Naive thymus-derived CD8-positive, alpha-beta T cell (primary cell): ENCODE data around the gene LDLRAD4. TPM values are rescaled to one million over a fixed set of nuclear protein-coding genes. Genes with fewer than 3 reads are reported as not detected.

Source experiments
- ATAC-seq, 2 donors: fragments of 150-1000 bp; cut with Tn5 transposase in 1 of 2; sonication (Bioruptor Pico), chemical (Tn5 transposase) in 1 of 2; 1 replicate in 1 of 2; 2 replicates in 1 of 2; pipeline ENCODE4 v1.10.0; 2021; ENCODE audit warnings: mild to moderate bottlenecking in 2 of 2, moderate library complexity in 2 of 2
- POLR2A ChIA-PET: fragments of 350-600 bp; sonication (Branson Sonifier 250); formaldehyde crosslinking; loops from one replicate; lab custom pipeline; 2021; ENCODE audit warnings: antibody characterized with exemption; lab: Charles Lee
- DNase-seq, 10 donors: peaks; one replicate each; pipeline versions ENCODE4 v3.0.0 to v3.0.0-alpha.2; 2020 to 2022
- H3K27ac Mint-ChIP-seq, 10 donors: one replicate each; pipeline ENCODE4 v1.8.0; 2020 to 2022; ENCODE audit warnings: mild to moderate bottlenecking in 10 of 10, mixed read lengths in 10 of 10, moderate library complexity in 4 of 10, inconsistent platforms in 1 of 10
- H3K27me3 Mint-ChIP-seq, 5 donors: one replicate each; pipeline ENCODE4 v1.8.0; 2021 to 2022; ENCODE audit warnings: mixed read lengths in 5 of 5
- H3K36me3 Mint-ChIP-seq, 3 donors: one replicate each; pipeline ENCODE4 v1.8.0; 2020 to 2022; ENCODE audit warnings: mixed read lengths in 3 of 3, mild to moderate bottlenecking in 2 of 3, inconsistent platforms in 1 of 3
- H3K4me1 Mint-ChIP-seq, 4 donors: one replicate each; pipeline ENCODE4 v1.8.0; 2021 to 2022; ENCODE audit warnings: mixed read lengths in 4 of 4
- H3K4me3 Mint-ChIP-seq, 10 donors: one replicate each; pipeline ENCODE4 v1.8.0; 2020 to 2022; ENCODE audit warnings: mild to moderate bottlenecking in 10 of 10, mixed read lengths in 10 of 10, moderate library complexity in 6 of 10, inconsistent platforms in 1 of 10
- H3K9me3 Mint-ChIP-seq, 9 donors: one replicate each; pipeline ENCODE4 v1.8.0; 2020 to 2022; ENCODE audit warnings: mixed read lengths in 9 of 9, mild to moderate bottlenecking in 3 of 9, inconsistent platforms in 1 of 9, moderate library complexity in 1 of 9
- polyA plus RNA-seq, 3 donors: library from polyadenylated mRNA; unstranded; fragments of 300-500 nt; fragmentation: Illumina TruSeq; gene quantifications; one replicate each; pipeline ENCODE4 v1.2.3, GENCODE V29; 2021
- total RNA-seq, 8 experiments: library from RNA in 2 of 8; stranded (reverse) in 2 of 8; gene quantifications; one replicate each; pipeline ENCODE4 v1.2.3 and lab custom pipeline; 2021 to 2026

Gene LDLRAD4
- total and polyA plus RNA-seq, 5 experiments from 2014 or later = 11.4 to 56.8 (median 17.6) TPM

DNA sequence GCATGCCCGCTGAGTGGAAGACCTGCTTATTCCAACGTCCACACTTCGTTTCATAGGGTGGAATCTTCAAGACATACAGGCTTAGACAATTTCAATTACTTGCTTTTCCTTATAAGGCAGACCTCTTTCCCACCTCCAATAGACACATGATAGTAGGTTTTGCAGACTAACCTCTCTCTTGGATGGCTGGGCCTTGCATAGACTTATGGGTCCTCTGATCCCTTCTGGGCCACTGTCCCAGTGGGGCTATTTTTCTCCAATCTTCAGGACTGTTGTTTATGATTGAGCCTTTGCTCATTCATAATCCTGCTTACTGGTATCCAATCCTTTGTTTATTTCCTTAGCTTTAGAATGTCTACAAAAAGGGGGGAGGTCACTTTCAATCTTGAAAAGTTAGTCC lies 368.9 kb downstream of the LDLRAD4 start:
- ATAC-seq (no peak), DNase-seq (no peak)
- Mint-ChIP-seq H3K27me3 (no peaks in the 10 kb centered on the region), H3K27ac (peak overlapping the region in 4 of 10 donors; percentile 11 to 40 (median 32)), H3K36me3 (peaks cover 0 to 11% (median 10%) of the 10 kb centered on the region in 3 donors), H3K9me3 (no peaks in the 10 kb centered on the region), H3K4me3 (no peak overlapping the region), H3K4me1 (peaks cover 32 to 71% (median 50%) of the 10 kb centered on the region in 4 donors)
- POLR2A ChIA-PET = interaction anchor here (0.5 kb wide), 1 partner anchor 22 kb away, joined by 8 read pairs; no protein-coding TSS in a partner anchor

DNA sequence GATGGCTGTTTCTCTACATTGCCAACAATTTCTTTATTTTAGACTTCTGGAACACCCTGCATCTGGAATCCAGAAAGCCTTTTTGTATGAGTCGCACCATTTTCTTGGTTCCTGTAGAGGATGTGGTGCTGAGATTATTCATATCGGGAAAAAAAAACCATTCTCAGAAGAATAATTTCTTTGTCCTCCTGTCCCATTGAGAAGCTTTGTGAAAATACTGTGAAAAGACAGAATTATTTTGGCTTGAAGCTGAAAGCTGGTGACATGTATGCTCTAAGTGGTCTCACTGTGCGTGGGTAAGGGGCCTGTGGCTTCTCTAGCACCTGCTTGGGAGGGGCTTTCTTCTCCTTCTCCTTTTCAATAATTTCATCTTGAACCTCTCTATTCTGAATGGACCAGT lies 369.4 kb downstream of the LDLRAD4 start:
- no peaks in the 10 kb centered on the region for H3K9me3 Mint-ChIP-seq
- peaks cover 32 to 71% (median 51%) of the 10 kb centered on the region in 4 donors for H3K4me1 Mint-ChIP-seq
- ATAC-seq = no peak
- no peak overlapping the region for H3K4me3 Mint-ChIP-seq
- H3K27ac Mint-ChIP-seq = peak overlapping the region in 5 of 10 donors; percentile 9 to 70 (median 22)
- DNase-seq = no peak
- peaks cover 0 to 11% (median 10%) of the 10 kb centered on the region in 3 donors for H3K36me3 Mint-ChIP-seq
- POLR2A ChIA-PET = no interaction called here
- H3K27me3 Mint-ChIP-seq = no peaks in the 10 kb centered on the region

DNA sequence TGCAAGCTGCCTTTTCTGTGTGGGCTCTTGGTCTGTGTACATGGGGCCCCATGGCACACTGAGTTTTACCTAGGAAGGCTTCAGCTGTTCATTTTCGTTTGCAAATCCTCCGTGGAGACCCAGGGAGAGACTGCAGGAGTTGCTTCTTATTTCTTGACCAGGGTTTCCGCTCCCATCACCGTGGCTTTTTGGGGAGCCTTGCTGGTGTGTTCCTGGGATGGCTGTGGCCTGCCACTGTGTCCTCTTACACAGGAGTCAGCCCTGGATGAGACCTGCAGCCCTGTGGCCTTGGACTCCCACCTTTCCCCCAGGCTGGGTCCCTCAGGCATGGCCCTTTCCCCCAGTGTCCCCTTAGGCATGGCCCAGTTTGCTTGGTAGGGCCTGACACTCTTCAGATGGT lies 370.8 kb downstream of the LDLRAD4 start:
- peaks cover 0 to 2% (median 0%) of the 10 kb centered on the region in 9 donors for H3K9me3 Mint-ChIP-seq
- H3K4me1 Mint-ChIP-seq = peaks cover 30 to 67% (median 57%) of the 10 kb centered on the region in 4 donors
- DNase-seq = no peak
- POLR2A ChIA-PET = no interaction called here
- peak overlapping the region in 1 of 10 donors; percentile 51 for H3K4me3 Mint-ChIP-seq
- no peaks in the 10 kb centered on the region for H3K27me3 Mint-ChIP-seq
- peak overlapping the region in 8 of 10 donors; percentile 4 to 83 (median 52) for H3K27ac Mint-ChIP-seq
- peaks cover 0 to 10% (median 8%) of the 10 kb centered on the region in 3 donors for H3K36me3 Mint-ChIP-seq
- ATAC-seq = no peak

DNA sequence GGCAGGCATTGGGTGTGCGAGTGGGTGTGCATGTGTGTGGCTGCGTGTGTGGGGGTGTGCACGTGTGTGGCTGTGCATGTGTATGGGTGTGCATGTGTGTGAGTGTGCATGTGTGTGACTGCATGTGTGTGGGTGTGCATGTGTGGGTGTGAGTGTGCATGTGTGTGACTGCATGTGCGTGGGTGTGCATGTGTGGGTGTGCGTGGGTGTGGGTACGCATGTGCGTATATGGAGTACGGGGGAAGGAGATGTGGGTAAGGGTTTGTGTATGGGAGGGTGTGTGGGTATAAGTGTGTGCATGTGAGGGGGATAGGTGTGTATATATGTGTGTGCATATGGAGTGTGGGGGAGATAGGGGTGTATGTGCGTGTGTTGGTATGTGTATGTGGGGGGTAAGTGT lies 371.4 kb downstream of the LDLRAD4 start:
- DNase-seq (no peak), ATAC-seq (no peak)
- Mint-ChIP-seq H3K27ac (peak overlapping the region in 6 of 10 donors; percentile 16 to 83 (median 52)), H3K4me1 (peaks cover 27 to 63% (median 55%) of the 10 kb centered on the region in 4 donors), H3K36me3 (peaks cover 1 to 10% (median 3%) of the 10 kb centered on the region in 3 donors), H3K4me3 (no peak overlapping the region), H3K27me3 (no peaks in the 10 kb centered on the region), H3K9me3 (peaks cover 0 to 6% (median 1%) of the 10 kb centered on the region in 9 donors)
- POLR2A ChIA-PET = no interaction called here

DNA sequence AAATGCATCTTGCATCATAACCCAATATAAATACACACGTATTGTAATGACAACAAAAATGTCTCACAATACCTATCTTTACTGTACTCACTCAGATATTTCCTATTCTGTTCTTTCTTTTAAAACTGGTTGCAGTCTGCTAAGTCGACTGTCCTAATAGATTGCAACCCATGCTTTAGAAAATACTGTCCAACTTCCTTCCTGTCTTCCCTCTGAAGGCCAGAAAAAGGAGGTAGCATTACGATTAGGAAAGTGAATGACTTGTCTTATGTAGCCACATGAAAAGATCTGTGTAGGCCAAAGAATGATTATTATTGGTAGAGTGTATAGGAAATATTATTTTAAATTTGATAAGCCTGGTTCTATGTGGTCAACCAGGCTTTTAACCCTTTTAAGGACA lies 373.7 kb downstream of the LDLRAD4 start:
- H3K36me3 Mint-ChIP-seq = peaks cover 4 to 32% (median 23%) of the 10 kb centered on the region in 3 donors
- no peak overlapping the region for H3K4me3 Mint-ChIP-seq
- H3K27ac Mint-ChIP-seq = peak overlapping the region in 3 of 10 donors; percentile 35 to 74 (median 52)
- peaks cover 7 to 29% (median 23%) of the 10 kb centered on the region in 9 donors for H3K9me3 Mint-ChIP-seq
- H3K4me1 Mint-ChIP-seq = peaks cover 22 to 55% (median 45%) of the 10 kb centered on the region in 4 donors
- ATAC-seq (no peak), DNase-seq (no peak)
- POLR2A ChIA-PET = no interaction called here
- H3K27me3 Mint-ChIP-seq = no peaks in the 10 kb centered on the region

DNA sequence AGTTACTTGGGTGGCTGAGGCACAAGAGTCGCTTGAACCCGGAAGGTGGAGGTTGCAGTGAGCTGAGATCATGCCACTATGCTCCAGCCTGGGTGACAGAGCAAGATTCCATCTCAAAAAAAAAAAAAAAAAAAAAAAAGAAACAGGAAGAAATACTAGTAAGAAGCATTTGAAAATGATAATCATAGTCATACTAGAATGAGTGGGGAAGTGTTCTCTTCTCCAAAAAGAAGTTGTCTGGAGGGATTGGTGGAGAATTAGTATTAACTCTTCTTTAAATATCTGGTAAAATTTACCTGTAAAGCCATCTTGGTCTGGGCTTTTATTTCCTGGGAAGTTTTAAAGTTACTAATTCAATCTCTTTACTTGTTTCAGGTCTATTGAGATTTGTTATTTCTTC lies 376.0 kb downstream of the LDLRAD4 start:
- Mint-ChIP-seq H3K27me3 (no peaks in the 10 kb centered on the region), H3K4me1 (peaks cover 19 to 42% (median 35%) of the 10 kb centered on the region in 4 donors), H3K9me3 (peaks cover 11 to 47% (median 35%) of the 10 kb centered on the region in 9 donors), H3K4me3 (no peak overlapping the region), H3K27ac (no peak overlapping the region), H3K36me3 (peaks cover 6 to 41% (median 33%) of the 10 kb centered on the region in 3 donors)
- DNase-seq (no peak), ATAC-seq (no peak)
- POLR2A ChIA-PET = no interaction called here

DNA sequence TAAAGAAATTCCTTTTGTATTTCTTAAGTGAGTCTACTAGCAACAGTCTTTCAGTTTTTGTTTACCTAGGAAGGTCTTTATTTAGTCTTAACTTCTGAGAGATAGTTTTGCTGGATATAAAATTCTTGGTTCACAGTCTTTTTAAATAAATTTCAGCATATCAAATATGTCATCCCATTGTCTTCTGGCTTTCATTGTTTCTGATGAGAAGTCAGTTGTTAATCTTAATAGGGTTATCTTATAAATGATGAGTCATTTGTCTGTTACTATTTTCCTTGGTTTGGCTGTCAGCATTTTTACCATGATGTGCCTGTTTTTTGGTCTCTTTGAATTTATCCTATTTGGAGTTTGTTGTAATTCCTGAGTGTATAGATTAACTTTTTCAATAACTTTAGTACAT lies 378.5 kb downstream of the LDLRAD4 start:
- Mint-ChIP-seq H3K4me1 (peaks cover 4 to 18% (median 15%) of the 10 kb centered on the region in 4 donors), H3K4me3 (no peak overlapping the region), H3K9me3 (peaks cover 11 to 47% (median 35%) of the 10 kb centered on the region in 9 donors), H3K27me3 (no peaks in the 10 kb centered on the region), H3K36me3 (peaks cover 6 to 52% (median 33%) of the 10 kb centered on the region in 3 donors), H3K27ac (peak overlapping the region in 2 of 10 donors; percentile 3 to 70)
- DNase-seq (no peak), ATAC-seq (no peak)
- POLR2A ChIA-PET = no interaction called here

DNA sequence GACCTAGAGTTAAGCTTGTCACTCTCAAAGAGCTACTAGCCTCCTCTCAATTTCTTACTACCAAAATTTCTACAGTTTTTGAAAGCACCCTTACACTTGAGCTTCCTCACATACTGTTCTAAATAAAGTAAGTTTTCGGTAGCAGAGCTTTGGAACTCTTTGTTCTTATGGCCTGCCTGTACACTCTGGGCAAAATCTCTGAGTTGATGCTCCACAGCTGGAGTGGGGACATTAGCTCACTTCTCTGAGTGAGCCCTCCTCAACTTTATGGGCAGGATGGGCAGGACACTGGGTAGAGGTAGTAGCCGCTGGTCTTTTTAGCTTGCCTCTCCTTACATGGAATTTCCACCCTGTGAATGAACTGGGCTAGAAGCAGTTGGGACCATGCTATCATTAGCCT lies 380.0 kb downstream of the LDLRAD4 start:
- Mint-ChIP-seq H3K9me3 (peaks cover 11 to 47% (median 35%) of the 10 kb centered on the region in 9 donors), H3K27ac (no peak overlapping the region)

DNA sequence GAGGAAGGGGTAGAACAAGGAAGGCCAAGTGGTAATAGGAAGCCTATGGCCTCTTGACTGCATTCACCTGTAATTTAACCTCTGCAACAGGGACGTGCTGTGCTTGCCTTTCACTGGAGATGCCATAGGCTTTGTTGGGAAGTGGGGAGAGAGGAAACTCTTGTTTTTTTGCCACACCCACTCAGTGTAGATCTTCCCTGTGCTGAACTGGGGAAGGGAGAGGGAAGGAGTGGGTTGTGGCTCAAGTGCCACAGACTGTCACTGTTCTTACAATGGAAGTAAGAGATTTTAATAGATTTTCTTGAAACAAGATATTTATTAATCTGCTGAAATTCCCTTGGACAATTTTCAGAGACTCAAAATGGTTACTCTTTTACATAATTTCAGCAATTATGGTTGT lies 380.5 kb downstream of the LDLRAD4 start:
- ATAC-seq = no peak
- no peak for DNase-seq
- POLR2A ChIA-PET = interaction anchor here (0.6 kb wide), 1 partner anchor 59 kb away, joined by 3 read pairs; no protein-coding TSS in a partner anchor
- Mint-ChIP-seq H3K27ac (peak overlapping the region in 1 of 10 donors; percentile 79), H3K27me3 (no peaks in the 10 kb centered on the region), H3K36me3 (peaks cover 6 to 48% (median 33%) of the 10 kb centered on the region in 3 donors), H3K9me3 (peaks cover 11 to 47% (median 35%) of the 10 kb centered on the region in 9 donors), H3K4me1 (peaks cover 0 to 8% (median 3%) of the 10 kb centered on the region in 4 donors), H3K4me3 (no peak overlapping the region)

More for the DNA sequence above, 380.0 kb downstream of the LDLRAD4 start:
- no peaks in the 10 kb centered on the region for H3K27me3 Mint-ChIP-seq
- ATAC-seq (no peak), DNase-seq (no peak)
- H3K36me3 Mint-ChIP-seq = peaks cover 6 to 51% (median 33%) of the 10 kb centered on the region in 3 donors
- H3K4me1 Mint-ChIP-seq = peaks cover 1 to 9% (median 7%) of the 10 kb centered on the region in 4 donors
- POLR2A ChIA-PET = interaction anchor here (0.6 kb wide), 1 partner anchor 60 kb away, joined by 3 read pairs; no protein-coding TSS in a partner anchor
- H3K4me3 Mint-ChIP-seq = no peak overlapping the region

DNA sequence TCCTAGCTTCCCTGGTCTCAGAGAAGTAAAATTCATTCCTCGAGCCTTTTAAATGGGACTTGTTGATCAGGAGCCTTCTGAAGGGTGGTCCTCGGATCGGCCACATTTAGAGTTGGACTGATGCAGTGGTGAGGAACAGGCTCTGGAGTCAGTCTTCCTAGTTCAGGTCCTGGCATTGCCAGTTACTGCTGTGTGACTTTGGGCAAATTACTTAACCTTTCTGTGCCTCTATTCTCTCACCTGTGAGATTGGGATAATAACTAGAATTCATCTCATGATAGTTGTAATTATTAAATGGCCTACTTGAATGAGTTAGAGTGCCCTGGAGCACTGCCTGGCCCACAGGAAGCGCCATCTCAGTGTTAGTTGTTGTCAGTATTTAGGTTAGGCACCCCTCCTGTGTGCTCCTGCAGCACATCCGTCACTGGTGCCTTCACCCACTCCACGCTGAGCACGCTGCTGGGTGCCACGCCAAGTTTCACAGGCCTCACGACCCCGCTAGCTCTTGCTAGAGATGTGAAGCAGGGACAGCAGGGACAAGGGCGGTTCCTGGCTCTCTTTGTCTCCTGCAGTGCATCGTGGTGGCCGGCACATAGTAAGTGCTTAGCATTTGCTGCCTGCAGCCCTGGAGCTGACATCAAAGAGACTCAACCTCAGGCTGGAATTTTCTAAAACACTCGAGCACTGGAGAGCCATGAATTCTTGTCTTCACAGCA lies 384.9 kb downstream of the LDLRAD4 start:
- H3K36me3 Mint-ChIP-seq = peaks cover 0 to 15% (median 0%) of the 10 kb centered on the region in 3 donors
- DNase-seq (no peak), ATAC-seq (no peak)
- H3K27ac Mint-ChIP-seq = peak overlapping the region in 2 of 10 donors; percentile 14 to 27
- H3K4me1 Mint-ChIP-seq = peaks cover 0 to 18% (median 6%) of the 10 kb centered on the region in 4 donors
- no peaks in the 10 kb centered on the region for H3K27me3 Mint-ChIP-seq
- H3K9me3 Mint-ChIP-seq = peaks cover 0 to 7% (median 2%) of the 10 kb centered on the region in 9 donors
- POLR2A ChIA-PET = no interaction called here
- H3K4me3 Mint-ChIP-seq = no peak overlapping the region

DNA sequence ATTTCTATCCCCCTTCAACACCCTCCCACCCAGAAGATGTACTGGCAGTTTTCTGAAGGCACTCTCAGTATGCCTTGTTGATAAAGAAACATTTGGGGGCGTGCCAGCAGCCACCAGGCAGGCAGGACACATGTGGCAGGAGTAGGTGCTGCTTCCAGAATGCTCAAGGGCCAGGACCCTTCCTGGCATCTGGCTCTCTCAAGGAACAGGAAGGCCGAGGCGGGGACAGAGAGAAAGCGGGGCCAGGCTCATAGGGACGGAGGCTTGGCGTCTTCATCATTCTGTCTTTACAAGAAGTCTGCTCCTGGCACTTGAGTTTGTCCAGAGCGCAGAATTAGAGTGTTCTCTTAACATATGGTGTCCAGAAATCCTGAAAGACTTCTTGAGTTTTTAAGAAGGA lies 386.2 kb downstream of the LDLRAD4 start:
- Mint-ChIP-seq H3K4me1 (peaks cover 5 to 31% (median 18%) of the 10 kb centered on the region in 4 donors), H3K27me3 (no peaks in the 10 kb centered on the region), H3K36me3 (peaks cover 0 to 12% (median 0%) of the 10 kb centered on the region in 3 donors), H3K27ac (peak overlapping the region in 1 of 10 donors; percentile 84), H3K4me3 (no peak overlapping the region), H3K9me3 (no peaks in the 10 kb centered on the region)
- no peak for DNase-seq
- POLR2A ChIA-PET = interaction anchor here (0.6 kb wide), 1 partner anchor 26 kb away, joined by 5 read pairs; no protein-coding TSS in a partner anchor
- ATAC-seq = no peak

DNA sequence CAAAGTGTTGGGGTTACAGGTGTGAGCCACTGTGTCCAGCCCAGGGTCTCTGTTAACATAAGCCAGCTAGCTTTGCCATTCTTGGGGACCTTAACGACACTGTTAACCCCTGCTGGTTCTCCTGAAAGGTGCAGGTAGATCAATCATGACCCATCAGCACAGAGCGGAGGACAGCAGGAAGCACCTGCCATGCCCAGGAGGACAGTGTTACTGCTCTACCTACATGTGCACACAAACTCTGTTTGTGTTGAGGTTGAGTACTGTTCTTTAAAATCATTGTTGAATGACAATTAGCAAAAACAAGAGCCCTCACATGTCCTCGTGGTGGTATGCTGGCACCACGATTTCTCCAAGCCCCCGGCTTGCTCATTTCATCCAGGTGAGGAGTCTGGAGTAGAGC lies 386.9 kb downstream of the LDLRAD4 start:
- H3K27me3 Mint-ChIP-seq = no peaks in the 10 kb centered on the region
- DNase-seq (no peak), ATAC-seq (no peak)
- no peaks in the 10 kb centered on the region for H3K9me3 Mint-ChIP-seq
- H3K27ac Mint-ChIP-seq = no peak overlapping the region
- no peak overlapping the region for H3K4me3 Mint-ChIP-seq
- POLR2A ChIA-PET = no interaction called here
- H3K4me1 Mint-ChIP-seq = peaks cover 5 to 33% (median 21%) of the 10 kb centered on the region in 4 donors
- peaks cover 0 to 12% (median 0%) of the 10 kb centered on the region in 3 donors for H3K36me3 Mint-ChIP-seq

DNA sequence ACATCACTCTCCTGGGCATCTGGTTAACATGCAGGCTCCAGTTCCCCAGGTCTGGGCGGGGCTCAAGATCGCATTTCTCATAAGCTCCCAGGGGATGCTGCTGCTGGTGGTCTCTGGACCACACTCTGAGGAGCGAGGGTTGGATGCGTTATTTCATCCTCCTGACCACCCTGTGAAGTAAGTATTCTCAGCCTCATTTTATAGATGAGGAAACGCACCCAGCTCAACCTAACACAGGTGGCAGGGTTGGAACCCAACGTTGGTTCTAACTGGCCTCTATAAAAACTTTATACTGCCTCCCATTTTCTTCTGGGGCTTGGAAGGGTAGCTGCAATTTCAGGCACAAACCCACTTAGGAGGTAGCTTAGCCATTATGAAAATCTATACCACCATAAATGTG lies 387.3 kb downstream of the LDLRAD4 start:
- H3K27me3 Mint-ChIP-seq = no peaks in the 10 kb centered on the region
- H3K27ac Mint-ChIP-seq = no peak overlapping the region
- ATAC-seq = no peak
- H3K4me1 Mint-ChIP-seq = peaks cover 6 to 35% (median 25%) of the 10 kb centered on the region in 4 donors
- no peak for DNase-seq
- H3K36me3 Mint-ChIP-seq = peaks cover 0 to 10% (median 0%) of the 10 kb centered on the region in 3 donors
- H3K4me3 Mint-ChIP-seq = no peak overlapping the region
- POLR2A ChIA-PET = no interaction called here
- H3K9me3 Mint-ChIP-seq = no peaks in the 10 kb centered on the region
